IPS-NIHi11 (cell line): ENCODE results near the gene HCN3.
"Not testable (repeated sequence)": the region's sequence is repeated elsewhere in the genome, so short reads cannot be mapped to it uniquely, and the experiment has no call there.

ENCODE experiments used
- DNase-seq: peaks from one replicate; pipeline ENCODE4 v3.0.0; 2012; ENCODE audit warnings: mixed read lengths, low spot score

HCN3 gene

GRCh38 chr1:155284476-155284875 is 7.2 kb downstream of the HCN3 start:
- DNase-seq = no peak

- DNase-seq = no peak
Observed at GRCh38 chr1:155285063-155285462, 7.8 kb downstream of the HCN3 start.

DNA sequence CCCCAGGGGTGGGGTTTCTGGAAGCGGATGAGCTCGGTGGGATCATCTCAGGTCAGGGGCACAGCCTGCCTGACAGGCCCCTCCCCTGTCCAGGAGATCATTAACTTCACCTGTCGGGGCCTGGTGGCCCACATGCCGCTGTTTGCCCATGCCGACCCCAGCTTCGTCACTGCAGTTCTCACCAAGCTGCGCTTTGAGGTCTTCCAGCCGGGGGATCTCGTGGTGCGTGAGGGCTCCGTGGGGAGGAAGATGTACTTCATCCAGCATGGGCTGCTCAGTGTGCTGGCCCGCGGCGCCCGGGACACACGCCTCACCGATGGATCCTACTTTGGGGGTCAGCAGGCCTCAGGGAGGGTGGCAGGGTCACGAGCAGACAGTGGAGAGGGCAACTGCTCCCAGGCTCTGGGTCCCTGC is 8.4 kb downstream of the HCN3 start:
- no peak for DNase-seq

DNA sequence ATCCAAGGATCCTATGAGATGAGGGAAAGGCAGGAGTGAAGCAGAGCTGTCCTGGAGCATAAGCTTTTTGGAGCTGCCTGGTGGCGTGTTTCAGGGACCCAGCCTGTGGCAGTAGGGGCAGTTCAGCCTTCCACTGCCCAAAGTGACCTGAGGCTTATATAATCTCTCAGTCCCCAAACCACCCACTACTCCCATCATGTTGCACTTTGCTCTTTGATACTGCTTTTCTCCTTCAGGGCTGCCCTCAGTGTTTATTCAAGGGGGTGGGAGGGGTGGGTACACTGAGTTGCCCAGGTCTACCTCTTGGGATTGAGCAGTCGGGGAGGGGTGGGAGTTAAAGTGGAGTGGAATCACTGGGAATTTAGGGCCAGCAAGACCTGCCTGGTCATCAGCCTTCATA is 9.3 kb downstream of the HCN3 start:
- no peak for DNase-seq

GRCh38 chr1:155287987-155288543 is 10.8 kb downstream of the HCN3 start:
- DNase-seq = no peak

- not testable (repeated sequence) for DNase-seq
Observed at GRCh38 chr1:155291006-155291405, 13.7 kb downstream of the HCN3 start.

DNA sequence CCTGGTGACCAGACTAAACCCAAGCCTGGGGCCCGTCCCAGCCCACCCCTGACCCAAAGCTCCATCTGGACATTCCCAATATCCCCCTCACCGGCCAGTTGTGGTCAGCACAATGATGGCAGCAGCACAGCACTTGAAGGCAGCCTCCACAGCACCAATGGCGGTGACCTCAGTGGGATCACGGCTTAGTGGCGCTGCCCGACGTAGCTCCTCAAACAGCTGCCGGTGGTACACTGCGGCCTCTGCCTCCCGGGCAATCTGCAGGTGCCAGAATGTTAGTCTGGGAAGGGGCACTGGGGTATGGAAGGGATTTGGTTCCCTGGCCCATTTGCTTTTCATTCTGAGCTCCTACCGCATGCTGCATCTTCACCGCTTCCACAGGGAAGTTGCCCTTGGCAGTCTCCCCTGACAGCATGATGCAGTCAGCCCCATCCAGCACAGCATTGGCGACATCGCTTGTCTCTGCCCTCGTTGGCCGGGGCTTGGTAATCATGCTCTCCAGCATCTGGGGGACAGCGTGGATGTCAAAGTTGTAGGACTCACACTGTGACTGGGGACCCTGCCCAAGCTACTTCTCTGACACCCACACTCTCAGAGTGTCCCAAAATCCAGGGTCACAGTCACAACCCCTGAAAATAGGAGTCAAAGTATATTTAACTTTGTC is 16.0 kb downstream of the HCN3 start:
- DNase-seq = no peak

DNA sequence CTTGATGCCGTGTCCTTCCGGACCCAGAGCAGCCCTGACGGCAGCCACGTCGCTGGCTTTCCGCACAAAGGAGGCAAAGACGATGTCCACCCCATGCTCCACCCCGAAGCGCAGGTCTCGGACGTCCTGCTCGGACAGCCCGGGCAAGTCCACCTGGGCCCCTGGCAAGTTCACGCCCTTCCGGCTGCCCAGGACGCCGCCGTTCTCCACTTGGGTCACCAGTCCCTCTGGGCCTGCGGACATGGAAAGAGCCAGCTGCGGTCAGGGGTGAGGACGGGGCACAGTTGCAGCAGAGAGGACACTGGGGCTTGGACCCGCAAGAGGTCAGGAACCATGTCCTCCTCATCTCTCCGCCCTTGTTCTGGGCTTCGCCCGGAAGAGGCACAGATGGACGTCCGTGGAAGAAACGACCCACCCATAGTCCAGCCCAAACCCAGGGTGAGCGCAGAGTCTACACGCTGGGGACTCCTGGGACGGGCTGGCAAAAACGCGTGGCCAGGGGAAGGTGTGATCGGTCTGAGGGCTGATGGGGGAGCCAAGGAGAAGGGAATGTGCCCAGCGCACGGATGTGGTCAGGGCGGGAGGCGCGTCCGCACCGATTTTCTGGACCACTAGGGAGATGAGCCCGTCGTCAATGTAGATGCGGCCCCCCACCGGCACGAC is 17.4 kb downstream of the HCN3 start:
- peak; percentile 41 for DNase-seq

GRCh38 chr1:155295183-155295941 is 18.1 kb downstream of the HCN3 start:
- DNase-seq = peak; percentile 59

DNA sequence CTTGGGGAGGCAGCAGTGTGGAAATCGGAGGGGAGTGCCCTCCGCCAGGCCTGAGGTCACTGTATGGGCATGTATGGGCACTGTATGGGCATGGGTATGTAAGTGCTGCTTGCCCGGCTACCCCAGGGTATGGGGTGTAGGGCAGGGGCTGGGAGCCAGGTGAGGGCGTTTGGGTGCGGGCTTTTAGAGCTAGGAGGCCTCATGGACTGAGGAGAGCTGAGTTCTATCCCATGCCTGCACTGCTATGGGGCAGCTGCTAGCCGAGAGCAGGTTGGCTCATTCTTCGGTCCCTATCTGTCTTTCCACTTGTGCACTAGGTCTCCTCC is 18.6 kb downstream of the HCN3 start:
- no peak for DNase-seq

GRCh38 chr1:155296661-155297060 is 19.4 kb downstream of the HCN3 start:
- DNase-seq = no peak

- DNase-seq = no peak
Observed at GRCh38 chr1:155297384-155297783, 20.1 kb downstream of the HCN3 start.

GRCh38 chr1:155300024-155300423 is 22.8 kb downstream of the HCN3 start:
- no peak for DNase-seq

GRCh38 chr1:155300553-155301329 is 23.5 kb downstream of the HCN3 start:
- no peak for DNase-seq

- DNase-seq = no peak
Observed at GRCh38 chr1:155301342-155301841, 24.1 kb downstream of the HCN3 start, which contains the start of gene PKLR. PKLR (minus strand) TSS chr1:155301438; CDS start chr1:155301395, 43 bp downstream.

GRCh38 chr1:155304558-155305063 is 27.3 kb downstream of the HCN3 start:
- no peak for DNase-seq

GRCh38 chr1:155305881-155306391 is 28.7 kb downstream of the HCN3 start:
- DNase-seq = no peak

DNA sequence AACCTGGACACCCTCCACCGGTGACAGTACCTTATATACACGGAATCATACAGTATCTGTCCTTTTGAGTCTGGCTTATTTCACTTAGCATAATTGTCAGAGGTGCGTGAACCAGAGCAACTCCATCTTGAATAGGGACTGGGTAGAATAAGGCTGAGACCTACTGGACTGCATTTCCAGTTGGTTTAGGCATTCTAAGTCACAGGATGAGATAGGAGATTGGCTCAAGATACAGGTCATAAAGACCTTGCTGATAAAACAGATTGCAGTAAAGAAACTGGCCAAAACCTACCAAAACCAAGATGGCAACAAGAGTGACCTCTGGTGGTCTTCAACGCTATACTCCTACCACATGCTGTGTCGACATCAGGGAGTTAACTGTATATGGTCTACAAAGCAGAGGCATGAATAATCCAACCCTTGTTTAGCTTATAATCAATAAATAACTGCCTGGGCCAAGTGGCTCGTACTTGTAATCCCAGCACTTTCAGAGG is 30.0 kb downstream of the HCN3 start:
- no peak for DNase-seq

- peak; percentile 98 for DNase-seq
Observed at GRCh38 chr1:155308493-155309422, 31.5 kb downstream of the HCN3 start, which contains the start of gene FDPS. FDPS (plus strand) TSS chr1:155308866; CDS start chr1:155309790, 924 bp downstream.
